A549 (cell line): ENCODE results near the gene MYLIP. TPM values are rescaled to one million over a fixed set of nuclear protein-coding genes. Genes with fewer than 3 reads are reported as not detected.

Source experiments
- ATAC-seq, 2 experiments: fragments of 200-7000 bp in 1 of 2; fragments of >200 bp in 1 of 2; cut with Nextera tagmentation in 1 of 2; cut with Tn5 transposase in 1 of 2; 3 replicates each; pipeline versions ENCODE4 v1.8.0 to v1.9.1; 2018 to 2020; ENCODE audit warnings: mild to moderate bottlenecking in 1 of 2, moderate library complexity in 1 of 2
- CTCF ChIA-PET: fragments of 300-600 bp; sonication (Branson Sonifier 250); formaldehyde crosslinking; extraction: SDS; loops from one replicate; lab custom pipeline; 2021; ENCODE audit warnings: antibody characterized with exemption, inconsistent platforms; lab: Yijun Ruan, JAX
- POLR2A ChIA-PET: fragments of 350-600 bp; formaldehyde crosslinking; extraction: SDS; loops from one replicate; lab custom pipeline; 2021; ENCODE audit warnings: antibody characterized with exemption, inconsistent platforms; lab: Yijun Ruan, JAX
- DNase-seq, 2 experiments: peaks; one replicate each; pipeline versions ENCODE4 v3.0.0 to v3.0.0-alpha.2; 2011 to 2016; ENCODE audit warnings: low read depth in 1 of 2, low spot score in 1 of 2
- FAIRE-seq: peaks from 2 replicates; lab custom pipeline; 2011; peaks lifted over from hg19 to GRCh38; lab: Jason Lieb, UNC
- H3K27ac ChIP-seq, 2 experiments: fragments of >200 bp; sonication (Bioruptor Twin); formaldehyde crosslinking; 3 replicates each; pipeline ENCODE4 v1.5.1; 2016 to 2017
- H3K4me1 ChIP-seq: fragments of >200 bp; sonication (Bioruptor Twin); formaldehyde crosslinking; 3 replicates; pipeline ENCODE4 v1.6.1; 2016
- H3K4me2 ChIP-seq: fragments of >200 bp; sonication (Bioruptor Twin); formaldehyde crosslinking; 3 replicates; pipeline ENCODE4 v1.6.1; 2016
- H3K4me3 ChIP-seq: fragments of >200 bp; sonication (Bioruptor Twin); formaldehyde crosslinking; 3 replicates; pipeline ENCODE4 v1.5.1; 2016
- H3K9me3 ChIP-seq: fragments of >200 bp; sonication (Bioruptor Twin); formaldehyde crosslinking; 3 replicates; pipeline ENCODE4 v1.6.1; 2016
- CBX8 ChIP-seq: fragments of 200-600 bp; sonication (generic); IDR thresholded peaks from 2 replicates; pipeline ENCODE4 v1.6.1; 2016
- CEBPB ChIP-seq, 2 experiments: fragments of >200 bp in 1 of 2; sonication (Bioruptor Twin) in 1 of 2; formaldehyde crosslinking in 1 of 2; IDR thresholded peaks; 2 replicates each; pipeline ENCODE4 v1.6.1; 2012 to 2016
- CHD2 ChIP-seq: fragments of 150-350 bp; IDR thresholded peaks from 2 replicates; pipeline ENCODE4 v1.6.1; 2014; ENCODE audit warnings: low read length; ENCODE audit not compliant: partially characterized antibody
- CHD4 ChIP-seq: fragments of 200-600 bp; sonication (generic); IDR thresholded peaks from 2 replicates; pipeline ENCODE4 v1.6.1; 2016; ENCODE audit warnings: antibody characterized with exemption, mild to moderate bottlenecking, borderline replicate concordance
- EHF ChIP-seq: fragments of 250-450 bp; sonication (Bioruptor Pico); IDR thresholded peaks from 2 replicates; pipeline ENCODE4 v1.5.0; 2020; ENCODE audit warnings: mild to moderate bottlenecking
- ESRRA ChIP-seq: fragments of 150-350 bp; IDR thresholded peaks from 2 replicates; pipeline ENCODE4 v1.6.1; 2014; ENCODE audit warnings: mild to moderate bottlenecking, low read length, borderline replicate concordance
- FOXS1 ChIP-seq: fragments of 250-450 bp; sonication (Bioruptor Pico); IDR thresholded peaks from 2 replicates; pipeline ENCODE4 v1.5.0; 2020; ENCODE audit warnings: mild to moderate bottlenecking, moderate library complexity
- GATA3 ChIP-seq: IDR thresholded peaks from 2 replicates; pipeline ENCODE4 v1.6.1; 2012; ENCODE audit warnings: borderline replicate concordance
- HEYL ChIP-seq: fragments of 250-450 bp; sonication (Bioruptor Pico); IDR thresholded peaks from 2 replicates; pipeline ENCODE4 v1.8.0; 2021; ENCODE audit warnings: mild to moderate bottlenecking, moderate library complexity
- HOXB13 ChIP-seq: fragments of 250-450 bp; sonication (Bioruptor Pico); IDR thresholded peaks from 2 replicates; pipeline ENCODE4 v1.5.0; 2020; ENCODE audit warnings: low read depth, mild to moderate bottlenecking, moderate library complexity
- JUNB ChIP-seq: fragments of >200 bp; sonication (Bioruptor Twin); formaldehyde crosslinking; IDR thresholded peaks from 2 replicates; pipeline ENCODE4 v1.6.1; 2016
- KDM1A ChIP-seq: fragments of 200-600 bp; sonication (generic); IDR thresholded peaks from 2 replicates; pipeline ENCODE4 v1.6.1; 2016; ENCODE audit warnings: low read depth, mild to moderate bottlenecking
- MAFK ChIP-seq: fragments of 450-650 bp; IDR thresholded peaks from 2 replicates; pipeline ENCODE4 v1.6.1; 2014; ENCODE audit not compliant: partially characterized antibody
- NPAS2 ChIP-seq: fragments of 250-450 bp; sonication (Bioruptor Pico); IDR thresholded peaks from 2 replicates; pipeline ENCODE4 v1.8.0; 2022; ENCODE audit warnings: mild to moderate bottlenecking, moderate library complexity, borderline replicate concordance
- PHF8 ChIP-seq: fragments of 200-600 bp; sonication (generic); IDR thresholded peaks from 2 replicates; pipeline ENCODE4 v1.6.1; 2016; ENCODE audit warnings: low read depth, mild to moderate bottlenecking, antibody characterized with exemption, moderate library complexity, borderline replicate concordance
- POLR2AphosphoS2 ChIP-seq: conservative IDR thresholded peaks from 2 replicates; pipeline ENCODE4 v1.6.1; 2012; ENCODE audit warnings: low read length, improper control_type of control experiment, inconsistent platforms
- RAD21 ChIP-seq, 2 experiments: fragments of >200 bp in 1 of 2; sonication (Bioruptor Twin) in 1 of 2; formaldehyde crosslinking in 1 of 2; IDR thresholded peaks in 1 of 2; conservative IDR thresholded peaks in 1 of 2; 2 replicates in 1 of 2; 3 replicates in 1 of 2; pipeline ENCODE4 v1.6.1; 2012 to 2018; ENCODE audit warnings: inconsistent platforms in 1 of 2
- RCOR1 ChIP-seq: fragments of 150-350 bp; IDR thresholded peaks from 2 replicates; pipeline ENCODE4 v1.6.1; 2014; ENCODE audit warnings: antibody characterized with exemption, low read length, low read depth
- RNF2 ChIP-seq: fragments of 200-600 bp; sonication (generic); IDR thresholded peaks from 2 replicates; pipeline ENCODE4 v1.6.1; 2016; ENCODE audit warnings: low read depth, mild to moderate bottlenecking, antibody characterized with exemption, moderate library complexity, borderline replicate concordance
- ZC3H11A ChIP-seq: fragments of 450-650 bp; IDR thresholded peaks from 2 replicates; pipeline ENCODE4 v1.6.1; 2014; ENCODE audit warnings: antibody characterized with exemption, mild to moderate bottlenecking
- ZFP36 ChIP-seq: fragments of 450-650 bp; IDR thresholded peaks from 2 replicates; pipeline ENCODE4 v1.6.1; 2014; ENCODE audit warnings: borderline replicate concordance; ENCODE audit not compliant: partially characterized antibody
- ZNF302 ChIP-seq: fragments of 250-450 bp; sonication (Bioruptor Pico); IDR thresholded peaks from 2 replicates; pipeline ENCODE4 v1.9.0; 2021; ENCODE audit warnings: inconsistent platforms, mild to moderate bottlenecking, moderate library complexity
- WGBS: methylation state at CpG from one replicate; pipeline ENCODE4 v1.1.6; 2017; ENCODE audit errors: missing lambda C conversion rate; 5-methylcytosine and 5-hydroxymethylcytosine counted together
- polyA plus RNA-seq, 4 experiments: library from polyadenylated mRNA; depleted of rRNA in 3 of 4; stranded (reverse); fragments of >200 nt; fragmentation: RNase III in 1 of 4; extraction: RNeasy Plus Mini Kit Qiagen cat#74134 plus additional on column Dnase treatment in 1 of 4; gene quantifications; 2 replicates in 3 of 4; 3 replicates in 1 of 4; pipeline ENCODE4 v1.2.3, GENCODE V29; 2011 to 2017
- TF ChIP-seq, protein P1 (sequence below): fragments of >200 bp; sonication (Bioruptor Twin); formaldehyde crosslinking; IDR thresholded peaks from 3 replicates; pipeline ENCODE4 v1.5.1; 2016
- TF ChIP-seq, protein P2 (sequence below): IDR thresholded peaks from 2 replicates; pipeline ENCODE4 v1.6.1; 2012

Gene MYLIP
- polyA plus RNA-seq, 2 of the 4 experiments (the other 2 are of a cell fraction) = 2.3 to 9.1 TPM

DNA sequence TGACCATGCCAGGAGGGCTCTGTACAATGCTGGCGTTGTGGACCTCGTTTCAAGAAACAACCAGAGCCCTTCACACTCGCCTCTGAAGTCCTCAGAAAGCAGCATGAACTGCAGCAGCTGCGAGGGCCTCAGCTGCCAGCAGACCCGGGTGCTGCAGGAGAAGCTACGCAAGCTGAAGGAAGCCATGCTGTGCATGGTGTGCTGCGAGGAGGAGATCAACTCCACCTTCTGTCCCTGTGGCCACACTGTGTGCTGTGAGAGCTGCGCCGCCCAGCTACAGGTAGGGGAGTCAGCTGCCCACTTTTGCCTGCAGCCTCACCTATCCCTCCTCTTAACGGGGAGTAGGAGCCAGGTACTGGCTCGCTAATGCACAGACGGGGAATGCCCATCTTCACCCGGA lies 16.2 kb downstream of the MYLIP start:
- ChIA-PET POLR2A (no interaction called here), CTCF (no interaction called here)
- FAIRE-seq (no peak), ATAC-seq (no peak), DNase-seq (no peak)
- Histone ChIP-seq H3K9me3 (no peaks in the 10 kb centered on the region), H3K4me2 (no peak overlapping the region), H3K4me1 (peaks cover 10% of the 10 kb centered on the region; the same call in 2 of the 3 replicates), H3K4me3 (no peak overlapping the region)
- WGBS = 89% methylated on average over 10 of the region's 13 CpGs
- TF ChIP-seq JUNB (no peak), CHD2 (no peak), ZNF302 (CRISPR knock-in tag) (no peak), RCOR1 (no peak), PHF8 (no peak), HEYL (CRISPR knock-in tag) (no peak), ESRRA (no peak), NPAS2 (CRISPR knock-in tag) (no peak), HOXB13 (no peak)
- TF ChIP-seq, protein P1, sequence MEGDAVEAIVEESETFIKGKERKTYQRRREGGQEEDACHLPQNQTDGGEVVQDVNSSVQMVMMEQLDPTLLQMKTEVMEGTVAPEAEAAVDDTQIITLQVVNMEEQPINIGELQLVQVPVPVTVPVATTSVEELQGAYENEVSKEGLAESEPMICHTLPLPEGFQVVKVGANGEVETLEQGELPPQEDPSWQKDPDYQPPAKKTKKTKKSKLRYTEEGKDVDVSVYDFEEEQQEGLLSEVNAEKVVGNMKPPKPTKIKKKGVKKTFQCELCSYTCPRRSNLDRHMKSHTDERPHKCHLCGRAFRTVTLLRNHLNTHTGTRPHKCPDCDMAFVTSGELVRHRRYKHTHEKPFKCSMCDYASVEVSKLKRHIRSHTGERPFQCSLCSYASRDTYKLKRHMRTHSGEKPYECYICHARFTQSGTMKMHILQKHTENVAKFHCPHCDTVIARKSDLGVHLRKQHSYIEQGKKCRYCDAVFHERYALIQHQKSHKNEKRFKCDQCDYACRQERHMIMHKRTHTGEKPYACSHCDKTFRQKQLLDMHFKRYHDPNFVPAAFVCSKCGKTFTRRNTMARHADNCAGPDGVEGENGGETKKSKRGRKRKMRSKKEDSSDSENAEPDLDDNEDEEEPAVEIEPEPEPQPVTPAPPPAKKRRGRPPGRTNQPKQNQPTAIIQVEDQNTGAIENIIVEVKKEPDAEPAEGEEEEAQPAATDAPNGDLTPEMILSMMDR = no peak
- TF ChIP-seq, all 56 proteins: peak for 0
- H3K27ac ChIP-seq = no peak overlapping the region

DNA sequence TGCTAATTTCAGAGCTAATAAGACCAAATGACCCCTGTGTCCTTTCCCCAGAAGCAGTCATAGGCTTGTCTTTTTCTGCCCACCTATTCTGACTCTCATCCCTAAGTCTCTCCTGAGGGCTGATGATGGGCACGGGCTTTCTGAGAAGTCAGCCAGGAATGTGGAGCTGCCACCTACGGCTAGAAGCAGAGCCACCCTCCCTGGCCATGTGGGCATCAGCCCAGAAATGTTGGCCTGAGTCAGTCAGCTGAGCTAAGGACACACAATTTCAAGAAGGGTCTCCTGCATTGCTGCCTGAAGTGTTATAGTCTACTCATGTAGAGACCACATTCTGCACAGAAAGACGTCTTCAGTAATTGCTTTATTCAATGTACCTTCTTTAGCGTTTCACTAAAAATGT lies 17.1 kb downstream of the MYLIP start:
- CTCF ChIA-PET = no interaction called here
- Histone ChIP-seq H3K4me2 (no peak overlapping the region), H3K4me3 (no peak overlapping the region), H3K27ac (no peak overlapping the region), H3K4me1 (peaks cover 10% of the 10 kb centered on the region; the same call in 2 of the 3 replicates), H3K9me3 (no peaks in the 10 kb centered on the region)
- no peak for DNase-seq
- TF ChIP-seq RNF2 = no peak
- TF ChIP-seq GATA3 = no peak
- TF ChIP-seq EHF = no peak
- TF ChIP-seq CHD4 = no peak
- no peak for TF ChIP-seq FOXS1
- TF ChIP-seq RCOR1 = no peak
- TF ChIP-seq POLR2AphosphoS2 = no peak
- TF ChIP-seq CHD2 = no peak
- TF ChIP-seq, protein P2, sequence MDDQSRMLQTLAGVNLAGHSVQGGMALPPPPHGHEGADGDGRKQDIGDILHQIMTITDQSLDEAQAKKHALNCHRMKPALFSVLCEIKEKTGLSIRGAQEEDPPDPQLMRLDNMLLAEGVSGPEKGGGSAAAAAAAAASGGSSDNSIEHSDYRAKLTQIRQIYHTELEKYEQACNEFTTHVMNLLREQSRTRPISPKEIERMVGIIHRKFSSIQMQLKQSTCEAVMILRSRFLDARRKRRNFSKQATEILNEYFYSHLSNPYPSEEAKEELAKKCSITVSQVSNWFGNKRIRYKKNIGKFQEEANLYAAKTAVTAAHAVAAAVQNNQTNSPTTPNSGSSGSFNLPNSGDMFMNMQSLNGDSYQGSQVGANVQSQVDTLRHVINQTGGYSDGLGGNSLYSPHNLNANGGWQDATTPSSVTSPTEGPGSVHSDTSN = no peak
- TF ChIP-seq KDM1A = no peak
- no peak for TF ChIP-seq MAFK
- no peak for TF ChIP-seq RAD21 (conservative IDR thresholded peaks at IDR 0.05 in 1 of 2, IDR thresholded peaks at IDR 0.05 in 1 of 2)
- no peak for TF ChIP-seq CEBPB (IDR thresholded peaks at IDR 0.05)
- no peak for TF ChIP-seq ZFP36
- no peak for TF ChIP-seq CBX8
- TF ChIP-seq NPAS2 (CRISPR knock-in tag) = no peak
- TF ChIP-seq JUNB = no peak
- TF ChIP-seq HOXB13 = no peak
- TF ChIP-seq ZC3H11A = no peak
- no peak for ATAC-seq
- POLR2A ChIA-PET = interaction anchor here (1.2 kb wide), 1 partner anchor 17 kb away, joined by 3 read pairs; the partner anchor contains the start of gene MYLIP
- no peak for FAIRE-seq
- 97% methylated on average over 4 of the region's 4 CpGs for WGBS
